Mammary epithelial cell (primary cell): ENCODE results near the gene ALOX12.

Source experiments
- EZH2 ChIP-seq: IDR thresholded peaks from 2 replicates; pipeline ENCODE4 v1.6.1; 2012; ENCODE audit warnings: low read length, inconsistent platforms, borderline replicate concordance
- TF ChIP-seq, protein P1 (sequence below), 2 donors: IDR thresholded peaks in 1 of 2; conservative IDR thresholded peaks in 1 of 2; 2 replicates each; pipeline ENCODE4 v1.5.1; 2011 to 2012; ENCODE audit warnings: inconsistent platforms in 2 of 2, low read length in 2 of 2, mild to moderate bottlenecking in 2 of 2, control low read depth in 1 of 2, low read depth in 1 of 2; ENCODE audit not compliant: insufficient read depth in 1 of 2; ENCODE audit errors: extremely low read depth in 1 of 2

DNA sequence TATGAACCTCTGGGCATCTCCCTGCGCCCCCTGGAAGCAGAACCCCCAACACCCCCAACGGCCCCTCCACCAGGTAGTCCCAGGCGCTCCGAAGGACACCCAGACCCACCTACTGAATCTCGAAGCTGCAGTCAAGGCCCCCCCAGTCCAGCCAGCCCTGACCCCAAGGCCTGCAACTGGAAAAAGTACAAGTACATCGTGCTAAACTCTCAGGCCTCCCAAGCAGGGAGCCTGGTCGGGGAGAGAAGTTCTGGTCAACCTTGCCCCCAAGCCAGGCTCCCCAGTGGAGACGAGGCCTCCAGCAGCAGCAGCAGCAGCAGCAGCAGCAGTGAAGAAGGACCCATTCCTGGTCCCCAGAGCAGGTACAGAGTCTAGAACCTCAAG lies 28.5 kb downstream of the ALOX12 start:
- TF ChIP-seq, protein P1, sequence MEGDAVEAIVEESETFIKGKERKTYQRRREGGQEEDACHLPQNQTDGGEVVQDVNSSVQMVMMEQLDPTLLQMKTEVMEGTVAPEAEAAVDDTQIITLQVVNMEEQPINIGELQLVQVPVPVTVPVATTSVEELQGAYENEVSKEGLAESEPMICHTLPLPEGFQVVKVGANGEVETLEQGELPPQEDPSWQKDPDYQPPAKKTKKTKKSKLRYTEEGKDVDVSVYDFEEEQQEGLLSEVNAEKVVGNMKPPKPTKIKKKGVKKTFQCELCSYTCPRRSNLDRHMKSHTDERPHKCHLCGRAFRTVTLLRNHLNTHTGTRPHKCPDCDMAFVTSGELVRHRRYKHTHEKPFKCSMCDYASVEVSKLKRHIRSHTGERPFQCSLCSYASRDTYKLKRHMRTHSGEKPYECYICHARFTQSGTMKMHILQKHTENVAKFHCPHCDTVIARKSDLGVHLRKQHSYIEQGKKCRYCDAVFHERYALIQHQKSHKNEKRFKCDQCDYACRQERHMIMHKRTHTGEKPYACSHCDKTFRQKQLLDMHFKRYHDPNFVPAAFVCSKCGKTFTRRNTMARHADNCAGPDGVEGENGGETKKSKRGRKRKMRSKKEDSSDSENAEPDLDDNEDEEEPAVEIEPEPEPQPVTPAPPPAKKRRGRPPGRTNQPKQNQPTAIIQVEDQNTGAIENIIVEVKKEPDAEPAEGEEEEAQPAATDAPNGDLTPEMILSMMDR (conservative IDR thresholded peaks at IDR 0.05 in 1 of 2, IDR thresholded peaks at IDR 0.05 in 1 of 2; ENCODE audit: extremely low read depth in 1 of 2, insufficient read depth in 1 of 2, low read depth in 1 of 2, low read length in 2 of 2), result no peak
- TF ChIP-seq EZH2, result no peak
